Activated CD8-positive, alpha-beta memory T cell treated with anti-CD3 and anti-CD28 coated beads for 48 hours (primary cell): ENCODE data around the gene LSS.
A peak's percentile ranks its signal among the peaks of the same experiment; 100 is the strongest.

Experiments
- DNase-seq, 3 experiments: peaks; one replicate each; pipeline ENCODE4 v3.0.0-alpha.2; 2020; ENCODE audit warnings: low read depth in 2 of 3, low spot score in 2 of 3

LSS gene

DNA sequence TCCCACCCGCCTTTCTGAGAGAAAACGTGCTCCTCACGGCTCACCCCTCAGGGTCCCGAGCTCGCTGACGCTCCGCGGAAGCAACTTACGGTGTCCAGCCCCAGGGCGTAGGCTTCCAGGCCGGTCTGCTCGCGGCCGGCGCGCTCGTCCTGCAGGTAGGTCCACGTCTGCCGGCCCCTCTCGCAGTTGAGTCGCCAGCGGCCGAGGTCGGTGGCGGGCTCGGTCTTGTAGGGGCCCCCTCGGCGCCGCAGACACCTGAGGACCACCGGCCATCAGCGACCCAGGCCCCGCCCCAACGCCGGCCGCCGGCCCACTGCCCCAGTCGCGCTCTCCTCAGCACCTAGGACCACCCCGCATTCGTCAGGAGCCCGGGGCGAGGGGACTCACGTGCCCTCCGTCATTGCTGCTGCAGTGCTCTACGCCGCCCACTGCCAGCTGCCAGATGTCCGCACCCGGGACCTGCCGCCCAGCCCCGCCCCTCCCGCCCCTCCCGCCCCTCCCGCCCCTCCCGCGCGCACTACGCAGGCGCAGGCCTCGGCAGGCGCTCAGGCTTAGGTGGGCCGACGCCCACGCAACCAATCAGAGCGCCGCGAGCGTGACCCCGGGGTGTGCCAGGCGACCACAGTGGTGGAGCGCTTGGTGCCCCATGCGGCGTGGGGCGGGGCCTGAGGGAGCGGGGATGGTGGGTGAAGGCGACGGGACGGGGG lies at the start of gene LSS:
LSS (minus strand) TSS at position 430 of the 707 bp plus-strand sequence; CDS start at position 401, 29 bp downstream.
- DNase-seq, result peak; percentile 83 to 95 (median 89)

DNA sequence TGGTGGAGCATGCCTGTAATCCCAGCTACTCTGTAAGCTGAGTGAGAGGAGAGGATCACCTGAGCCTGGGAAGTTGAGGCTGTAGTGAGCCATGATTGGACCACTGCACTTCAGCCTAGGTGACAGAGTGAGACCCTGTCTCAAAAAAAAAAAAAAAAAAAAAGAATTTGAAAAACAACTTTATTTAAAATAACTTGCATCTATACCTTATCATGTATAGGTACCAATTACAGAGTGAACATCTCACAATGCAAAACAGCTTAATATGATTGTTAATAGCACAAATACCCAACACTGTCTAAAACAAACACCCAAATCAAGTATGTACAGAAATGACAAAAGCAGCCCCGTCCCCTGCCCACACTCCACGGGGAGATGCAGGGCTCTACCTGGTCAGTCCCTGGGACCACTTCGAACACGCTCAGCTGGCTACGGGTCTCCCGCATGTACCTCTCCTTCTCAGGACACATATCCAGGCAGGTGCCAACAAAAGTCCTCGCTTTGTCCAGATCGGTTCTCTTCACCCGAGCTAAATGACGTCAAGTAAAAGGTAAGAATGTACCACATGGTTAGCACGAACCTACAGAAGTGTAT lies 46.3 kb upstream of the LSS start:
- no peak for DNase-seq

DNA sequence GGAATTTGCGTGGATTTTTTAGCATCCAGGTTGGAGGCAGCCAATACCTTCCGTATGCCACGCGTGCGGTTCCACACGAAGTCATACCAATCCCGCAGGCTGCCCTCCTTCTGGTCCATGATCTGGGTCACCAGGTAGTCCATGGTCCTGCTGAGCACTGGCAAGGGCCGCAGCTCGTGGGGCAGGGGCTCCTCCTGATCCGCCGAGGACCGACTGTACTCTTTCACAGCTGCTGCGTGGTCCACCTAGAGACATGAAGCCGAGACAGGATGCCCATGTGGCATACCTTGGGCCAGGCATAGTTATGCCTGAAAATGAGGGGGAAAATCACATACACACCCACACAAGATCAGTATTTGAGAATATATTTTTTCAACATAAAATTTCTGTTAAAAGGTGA lies 44.8 kb upstream of the LSS start:
- no peak for DNase-seq

DNA sequence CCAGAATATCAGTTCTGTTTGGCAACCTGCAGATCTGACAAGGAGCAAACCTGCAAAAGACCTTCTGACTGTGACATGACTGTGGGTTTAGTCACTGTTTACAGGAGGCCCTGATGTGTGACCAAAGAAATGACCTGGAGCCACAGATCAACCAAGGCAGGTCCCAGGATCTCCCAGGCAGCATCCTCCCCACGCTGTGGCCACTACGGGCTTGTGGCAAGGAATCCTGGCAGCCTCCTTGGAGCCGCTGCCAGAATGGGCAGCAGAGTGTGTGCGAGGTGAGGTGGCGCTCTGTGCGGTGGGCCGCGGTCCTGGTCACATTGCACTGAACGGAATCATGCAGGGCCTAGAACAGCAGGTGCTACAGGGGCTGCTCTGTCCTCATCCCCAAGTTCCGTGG lies 40.9 kb upstream of the LSS start:
- DNase-seq, result no peak

DNA sequence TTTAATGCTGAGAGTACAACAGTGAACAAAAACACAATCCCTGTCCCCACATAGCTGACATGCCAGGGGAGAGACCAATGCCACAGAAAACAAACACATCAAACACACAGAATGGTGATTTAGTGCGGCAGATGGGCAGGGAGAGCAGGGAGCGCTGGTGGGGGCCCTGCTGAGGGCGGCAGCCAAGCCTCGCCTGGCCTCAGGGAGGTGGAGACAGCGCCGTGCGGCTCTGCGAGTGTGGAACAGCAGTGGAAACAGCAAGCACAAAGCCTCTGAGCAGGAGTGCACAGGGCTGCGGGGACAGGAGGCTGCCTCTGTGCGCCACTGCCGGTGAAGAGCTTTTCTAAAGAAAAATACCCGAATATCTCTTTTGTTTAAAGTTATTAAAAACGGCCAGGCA lies 39.8 kb upstream of the LSS start:
- no peak for DNase-seq

DNA sequence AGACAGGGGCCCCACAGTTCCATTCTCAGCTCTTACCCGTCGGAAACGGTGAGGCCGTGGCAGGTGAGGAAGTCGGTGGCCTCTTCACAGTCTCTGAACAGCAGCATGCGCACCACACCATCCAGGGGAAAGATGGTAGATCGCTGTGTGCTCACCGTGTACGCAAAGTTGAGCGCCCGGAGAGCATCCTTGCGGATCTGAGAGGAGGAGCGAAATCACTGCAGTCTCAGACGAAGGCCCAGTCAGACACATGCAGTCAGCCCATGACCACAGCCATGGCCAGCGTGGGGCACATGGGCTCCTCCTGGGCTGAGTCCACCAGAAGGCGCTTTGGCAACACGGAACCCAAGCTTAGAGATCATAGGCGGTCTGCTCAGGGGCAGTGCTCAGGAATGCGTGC lies 38.4 kb upstream of the LSS start:
- DNase-seq, result no peak

DNA sequence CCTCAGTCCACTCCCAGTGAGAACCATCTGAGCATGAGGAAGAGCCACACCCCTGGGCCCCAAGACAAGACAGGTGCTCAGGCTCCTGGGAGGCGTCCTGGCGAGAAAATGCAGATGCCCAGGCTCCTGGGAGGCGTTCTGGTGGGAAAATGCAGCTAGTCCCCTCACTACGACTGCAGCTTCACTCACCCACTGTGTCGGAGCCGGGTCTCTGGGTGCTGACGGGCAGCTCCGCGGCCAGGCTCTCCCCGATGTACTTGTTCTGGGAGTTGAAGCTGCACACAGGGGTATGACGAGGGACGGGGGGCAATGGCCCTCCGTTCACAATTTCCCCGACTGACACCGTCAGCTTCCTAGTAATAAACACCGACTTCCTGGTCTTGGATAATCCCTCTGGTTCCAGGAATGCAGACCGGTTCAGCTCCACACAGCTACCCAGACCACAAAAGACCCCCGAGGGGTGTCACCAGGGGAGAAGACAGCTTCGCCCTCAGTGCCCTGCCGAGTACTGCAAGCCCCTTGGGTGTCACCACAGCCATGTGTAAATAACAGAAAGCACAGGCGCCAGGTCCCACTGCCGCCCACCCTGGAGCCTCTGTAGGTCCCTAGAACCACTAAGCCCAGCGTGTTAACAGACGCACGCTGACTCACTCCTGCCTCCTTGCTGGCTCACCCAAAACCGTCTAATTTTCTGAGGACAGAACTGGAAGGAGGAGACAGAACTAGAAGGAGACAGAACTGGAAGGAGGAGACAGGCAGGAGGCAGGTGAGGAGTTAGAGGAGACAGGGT lies 37.4 kb upstream of the LSS start:
- no peak for DNase-seq

DNA sequence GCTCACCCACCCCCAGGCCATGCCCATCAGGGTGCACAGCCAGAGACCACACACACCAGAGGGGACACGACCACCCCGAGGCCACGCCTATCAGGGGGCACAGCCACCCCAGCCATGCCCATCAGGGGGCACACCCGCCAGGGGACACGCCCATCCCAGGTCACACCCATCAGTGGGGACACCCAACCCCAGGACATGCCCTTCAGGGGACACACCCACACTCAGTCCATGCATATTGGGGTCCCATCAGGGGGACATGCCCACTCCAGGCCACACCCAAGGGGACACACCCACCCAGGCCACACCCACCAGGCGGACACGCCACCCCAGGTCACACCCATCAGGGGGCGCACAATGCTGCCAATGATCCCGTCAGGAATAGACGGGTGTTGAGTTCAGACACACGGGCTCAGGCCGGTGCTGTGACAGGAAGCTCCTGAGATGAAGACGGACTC lies 36.1 kb upstream of the LSS start:
- DNase-seq, result no peak

DNA sequence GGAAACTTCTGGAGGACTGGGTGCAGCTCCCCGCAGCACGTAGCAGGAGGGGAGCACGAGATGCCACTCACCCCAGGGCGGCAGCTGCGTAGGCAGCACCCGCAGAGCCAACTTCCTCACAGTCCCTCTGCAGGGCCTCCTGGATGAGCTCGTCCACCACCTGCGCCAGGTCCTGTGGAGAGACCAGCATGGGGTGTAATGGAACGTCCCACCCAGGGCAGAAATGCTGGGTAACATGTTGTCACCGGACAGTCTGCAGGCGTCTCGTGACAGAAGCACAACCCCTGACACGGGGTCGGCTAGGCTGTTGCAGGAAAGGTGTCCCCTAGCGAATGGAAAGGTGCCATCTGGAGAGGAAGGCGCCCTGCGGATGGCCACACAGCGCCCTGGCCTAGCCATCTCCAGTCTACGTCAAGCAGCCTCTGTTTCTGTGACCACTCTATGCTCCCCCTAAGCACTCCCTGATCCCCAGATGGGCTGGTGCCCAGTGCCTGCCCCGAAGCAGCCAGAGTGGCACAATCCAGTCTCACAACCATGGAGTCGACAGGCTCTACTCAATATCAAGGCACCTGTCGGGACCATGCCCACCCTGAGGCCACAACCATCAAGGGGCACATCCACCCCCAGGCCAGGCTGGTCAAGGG lies 35.6 kb upstream of the LSS start:
- DNase-seq, result no peak

DNA sequence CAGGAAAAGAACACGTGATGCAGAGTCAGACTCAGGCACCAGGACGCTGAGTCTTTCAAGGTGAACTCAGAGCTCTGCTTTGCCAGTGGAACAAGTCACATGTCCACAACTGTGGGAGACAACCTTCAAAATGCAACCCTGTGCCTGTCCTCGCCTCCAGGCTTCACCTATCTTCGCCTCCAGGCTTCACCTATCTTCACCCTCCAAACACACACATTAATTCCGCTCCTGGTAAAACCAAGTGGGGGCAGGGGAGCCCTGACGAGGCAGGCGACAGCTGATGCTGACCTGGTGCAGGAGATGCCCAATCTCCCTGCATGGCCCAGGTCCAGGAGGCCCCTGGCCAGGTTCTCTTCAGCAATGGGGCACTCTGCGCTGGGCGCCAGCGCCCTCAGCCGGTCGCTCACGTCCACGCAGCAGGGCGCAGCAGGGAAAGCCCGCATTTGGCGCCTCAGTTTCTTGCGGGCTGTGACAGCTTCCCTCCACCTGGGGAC lies 28.0 kb upstream of the LSS start:
- DNase-seq, result no peak

DNA sequence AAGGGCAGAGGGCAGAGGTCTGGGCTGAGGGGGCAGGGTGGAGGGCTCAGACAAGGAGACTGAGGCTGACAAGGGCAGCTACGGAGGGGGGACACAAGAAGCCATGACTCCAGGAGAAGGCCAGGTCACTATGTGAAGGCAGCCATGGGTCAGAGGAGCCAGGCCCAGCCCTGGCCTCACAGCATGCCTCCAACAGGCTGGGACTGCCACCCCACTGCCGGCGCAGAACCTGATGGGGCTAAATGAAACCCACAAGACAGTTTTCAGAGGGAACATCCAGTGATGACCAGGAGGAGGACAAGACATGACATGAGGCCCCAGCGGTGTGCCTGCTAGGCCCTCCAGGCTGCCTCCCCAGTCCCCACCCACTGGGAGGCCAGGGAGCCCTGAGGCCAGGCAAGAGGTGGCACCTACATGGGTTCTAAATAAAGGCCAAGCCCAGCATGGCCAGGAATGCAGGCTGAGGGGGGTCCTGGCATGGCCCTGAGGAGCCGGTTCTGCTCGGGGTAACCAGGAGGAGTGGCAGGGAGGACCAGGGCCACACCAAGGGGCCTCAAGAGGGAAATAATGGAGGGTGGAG lies 27.3 kb upstream of the LSS start:
- DNase-seq, result no peak

DNA sequence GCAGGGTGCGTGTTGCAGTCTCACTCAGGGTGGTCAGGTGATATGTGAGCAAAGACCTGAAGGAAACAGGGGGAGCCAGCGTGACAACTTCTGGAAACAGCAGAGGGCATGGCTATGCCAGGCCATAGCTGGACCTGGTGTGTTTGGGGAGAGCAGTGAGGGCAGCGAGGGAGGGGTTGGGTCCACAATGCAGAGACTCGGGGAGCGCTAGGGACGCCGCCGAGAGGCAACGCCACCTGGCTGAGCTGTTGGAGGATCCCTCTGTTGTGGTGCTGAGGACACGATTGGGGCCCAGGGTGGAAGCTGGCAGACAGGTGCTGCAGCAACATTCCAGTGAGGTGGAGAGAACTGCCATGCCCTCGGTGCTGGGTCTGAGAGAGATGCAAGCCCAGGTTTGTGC lies 26.6 kb upstream of the LSS start:
- no peak for DNase-seq

DNA sequence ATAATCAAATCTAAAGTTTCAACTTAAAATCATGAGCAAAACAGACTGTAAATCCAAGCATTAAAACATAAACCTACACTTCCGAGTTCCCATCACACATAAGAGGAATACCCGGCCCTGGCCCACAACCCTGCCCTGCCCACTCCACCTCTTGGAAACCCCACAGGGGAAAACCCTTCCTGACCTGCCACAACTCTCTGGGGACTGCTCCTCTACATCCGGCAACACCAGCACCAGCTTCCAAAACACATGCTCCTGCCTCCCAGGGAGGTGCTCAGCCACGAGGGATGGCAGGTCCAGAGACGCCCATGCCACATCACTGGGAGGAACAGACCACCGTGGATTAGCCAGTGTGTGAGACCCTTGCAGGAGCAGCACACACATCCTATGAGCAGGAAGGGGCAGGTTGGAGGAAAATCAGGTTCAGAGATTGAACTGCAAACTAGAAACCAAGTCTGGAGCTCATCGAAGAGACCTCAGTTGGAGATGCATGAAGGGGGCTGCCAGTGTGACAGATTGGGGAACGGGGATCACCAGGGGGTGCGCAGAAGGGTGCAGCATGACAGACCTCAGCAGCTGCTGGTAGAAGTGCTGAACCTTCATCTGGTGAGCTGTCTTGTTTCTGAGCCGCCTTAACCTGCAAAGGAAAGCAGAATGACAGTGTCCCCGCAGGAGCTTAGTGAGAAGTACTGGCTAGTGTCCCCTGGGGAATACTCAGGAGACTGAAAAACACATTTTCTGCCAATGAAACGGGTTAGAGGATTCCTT lies 25.8 kb upstream of the LSS start:
- no peak for DNase-seq

DNA sequence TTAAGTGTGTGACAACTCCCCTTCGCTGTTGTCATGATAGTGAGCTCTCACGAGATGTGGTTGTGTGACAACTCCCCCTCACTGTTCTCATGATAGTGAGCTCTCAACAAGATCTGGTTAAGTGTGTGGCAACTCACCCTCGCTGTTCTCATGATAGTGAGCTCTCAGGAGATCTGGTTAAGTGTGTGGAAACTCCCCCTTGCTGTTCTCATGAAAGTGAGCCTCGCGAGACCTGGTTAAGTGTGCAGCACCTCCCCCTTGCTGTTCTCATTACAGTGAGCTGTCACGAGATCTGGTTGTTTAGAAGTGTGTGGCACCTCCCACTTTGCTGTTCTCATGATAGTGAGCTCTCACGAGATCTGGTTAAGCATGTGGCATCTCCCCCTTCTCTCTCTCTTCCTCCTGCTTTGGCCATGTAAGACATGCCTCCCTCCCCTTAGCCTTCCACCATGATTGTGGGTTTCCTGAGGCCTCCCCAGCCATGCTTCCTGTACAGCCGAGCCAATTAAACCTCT lies 25.1 kb upstream of the LSS start:
- DNase-seq, result peak in 2 of 3 experiments; percentile 9 to 10

DNA sequence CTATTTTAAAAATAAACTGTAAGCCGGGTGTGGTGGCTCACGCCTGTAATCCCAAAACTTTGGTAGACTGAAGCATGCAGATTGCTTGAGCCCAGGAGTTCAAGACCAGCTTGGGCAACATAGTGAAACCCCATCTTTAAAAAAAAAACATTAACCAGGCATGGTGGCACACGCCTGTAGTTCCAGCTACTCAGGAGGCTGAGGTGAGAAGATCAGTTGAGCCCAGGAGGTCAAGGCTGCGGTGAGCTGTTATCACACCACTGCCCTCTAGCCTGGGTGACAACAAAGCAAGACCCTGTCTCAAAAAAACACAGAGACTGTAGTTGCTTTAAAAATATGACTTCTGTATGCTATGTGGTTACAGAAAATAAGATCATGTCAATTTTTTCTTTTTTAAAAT lies 24.3 kb upstream of the LSS start:
- DNase-seq, result no peak

DNA sequence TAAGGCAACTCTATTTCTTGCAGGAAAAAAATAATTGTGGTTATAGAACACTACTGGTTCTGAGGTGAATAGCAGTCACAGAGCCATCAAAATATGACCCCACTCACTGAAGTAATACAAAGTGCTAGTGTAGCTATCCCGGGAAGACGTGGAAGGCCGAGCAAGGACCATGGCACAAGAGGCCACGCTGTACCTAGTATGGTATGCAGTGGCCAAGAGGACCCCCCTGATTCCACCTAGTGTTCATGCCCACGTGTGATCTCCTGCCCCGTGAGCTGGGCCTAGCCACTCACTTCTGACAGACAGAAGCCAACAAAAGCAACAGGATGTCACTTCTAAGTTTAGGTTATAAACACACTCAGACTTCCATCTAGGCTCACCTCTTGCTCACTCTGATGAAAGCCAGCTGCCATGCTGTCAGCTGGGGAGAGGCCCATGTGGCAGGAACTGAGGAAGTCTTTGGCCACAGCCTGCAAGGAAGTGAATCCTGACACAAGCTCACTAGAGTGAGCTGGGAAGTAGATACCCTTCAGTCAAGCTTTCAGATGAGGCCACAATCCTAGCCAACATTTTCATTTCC lies 21.7 kb upstream of the LSS start:
- DNase-seq, result no peak

DNA sequence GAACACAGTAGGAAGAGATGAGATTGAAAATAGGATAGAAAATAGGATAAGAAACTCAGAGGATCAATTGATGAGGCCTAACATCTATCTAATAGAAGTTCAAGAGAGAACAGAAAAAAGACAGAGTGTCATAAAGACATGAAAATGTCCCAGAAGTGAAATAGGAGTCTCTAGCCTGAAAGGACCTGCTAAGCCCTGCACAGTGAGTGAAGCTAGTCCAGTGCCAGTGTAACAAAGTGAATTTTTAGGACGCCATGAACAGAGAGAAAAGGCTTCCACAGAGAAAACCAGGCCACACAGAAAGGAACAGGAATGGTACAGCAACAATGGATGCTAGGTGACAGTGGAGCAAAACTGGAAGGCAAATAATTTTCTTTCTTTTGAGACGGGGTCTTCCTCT lies 20.3 kb upstream of the LSS start:
- DNase-seq, result no peak

DNA sequence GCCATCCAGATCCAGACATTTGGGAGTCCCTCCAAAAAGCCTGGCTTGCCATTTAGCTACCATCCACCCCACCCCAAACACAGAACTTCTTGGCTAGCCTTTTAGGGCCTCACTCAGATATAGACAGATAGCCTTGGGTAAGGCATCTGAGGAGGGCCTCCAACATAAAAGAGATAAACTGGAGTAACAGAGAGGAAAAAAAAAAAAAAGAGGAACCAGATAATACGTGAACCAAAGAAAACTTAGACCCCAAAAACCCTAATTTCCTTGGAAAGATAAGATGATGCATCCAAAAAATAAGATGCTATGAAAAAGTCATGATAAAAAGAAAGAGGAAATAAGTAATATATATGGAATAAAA lies 19.8 kb upstream of the LSS start:
- no peak for DNase-seq

DNA sequence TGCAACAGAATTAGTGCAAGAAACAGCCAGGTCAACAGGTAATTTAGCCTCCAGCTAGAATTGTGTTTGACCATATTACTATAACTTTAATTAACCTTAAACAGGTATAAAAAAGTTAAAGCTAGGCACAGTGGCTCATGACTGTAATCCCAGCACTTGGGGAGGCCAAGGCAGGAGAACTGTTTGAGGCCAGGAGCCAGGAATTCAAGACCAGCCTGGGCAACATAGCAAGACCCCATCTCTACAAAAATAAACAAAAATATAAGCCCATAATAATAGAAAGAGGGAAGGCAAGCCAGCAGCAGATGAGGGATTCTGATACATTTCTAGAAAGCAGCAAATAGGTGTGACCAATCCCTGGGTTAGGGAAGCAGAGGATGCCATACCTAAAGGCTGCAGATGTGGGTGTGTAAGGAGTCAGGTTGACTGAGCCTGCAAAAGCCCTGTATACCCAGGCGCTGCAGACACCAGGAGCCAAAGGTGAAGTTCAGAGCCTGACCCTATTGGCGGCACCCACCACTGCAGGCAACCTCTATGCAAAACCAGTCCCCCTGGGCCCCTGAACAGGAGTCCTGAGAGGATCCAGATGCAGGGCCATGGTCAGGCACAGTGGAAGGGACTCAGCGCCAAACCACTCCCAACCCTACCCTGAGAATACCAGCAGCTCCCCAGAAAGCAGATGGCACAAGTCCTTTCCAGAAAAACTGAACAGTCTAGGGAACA lies 19.3 kb upstream of the LSS start:
- no peak for DNase-seq
